Panc1 (cell line): ENCODE results near the gene RAB33A. TPM values are rescaled to one million over a fixed set of nuclear protein-coding genes. Genes with fewer than 3 reads are reported as not detected.
A peak's percentile ranks its signal among the peaks of the same experiment; 100 is the strongest.

Experiments used
- ATAC-seq: fragments of 200-7000 bp; cut with Tn5 transposase; 2 replicates; pipeline ENCODE4 v1.9.1; 2020; ENCODE audit warnings: mild to moderate bottlenecking, moderate library complexity
- BruUV-seq: library from RNA; stranded (reverse); fragments of 400-500 nt; replicated peaks from 2 replicates; lab custom pipeline; 2021; lab: Mats Ljungman, UMichigan
- CTCF ChIA-PET: fragments of 300-600 bp; sonication (Branson Sonifier 250); formaldehyde crosslinking; loops from one replicate; lab custom pipeline; 2022; ENCODE audit warnings: antibody characterized with exemption; lab: Charles Lee
- POLR2A ChIA-PET: fragments of 300-600 bp; sonication (Branson Sonifier 250); formaldehyde crosslinking; loops from one replicate; lab custom pipeline; 2022; ENCODE audit warnings: antibody characterized with exemption; lab: Charles Lee
- DNase-seq: peaks from one replicate; pipeline ENCODE4 v3.0.0-alpha.2; 2010; ENCODE audit warnings: low read depth, low spot score
- H3K27ac ChIP-seq: 2 replicates; pipeline ENCODE4 v1.5.1; 2011; ENCODE audit warnings: mild to moderate bottlenecking, low read length, inconsistent platforms
- H3K27me3 ChIP-seq: fragments of 200-500 bp; sonication (Bioruptor generic); 2 replicates; pipeline ENCODE4 v1.6.0; 2014; ENCODE audit warnings: low read length, inconsistent platforms; ENCODE audit not compliant: control insufficient read depth, insufficient read depth
- H3K36me3 ChIP-seq: fragments of 200-500 bp; sonication (Bioruptor generic); 2 replicates; pipeline ENCODE4 v1.5.1; 2014; ENCODE audit warnings: inconsistent platforms, mild to moderate bottlenecking, low read length, moderate library complexity; ENCODE audit not compliant: control insufficient read depth, insufficient read depth
- H3K4me1 ChIP-seq: 2 replicates; pipeline ENCODE4 v1.5.1; 2011; ENCODE audit warnings: inconsistent platforms, mild to moderate bottlenecking, low read length, moderate library complexity; ENCODE audit not compliant: control insufficient read depth, insufficient read depth
- H3K4me3 ChIP-seq, 2 experiments: 2 replicates each; pipeline ENCODE4 v1.5.1; 2011 to 2012; ENCODE audit warnings: low read depth in 2 of 2, low read length in 2 of 2, mild to moderate bottlenecking in 2 of 2, inconsistent platforms in 1 of 2, moderate library complexity in 1 of 2
- H3K9me3 ChIP-seq: fragments of 200-500 bp; sonication (Bioruptor generic); 2 replicates; pipeline ENCODE4 v1.5.1; 2014; ENCODE audit warnings: low read depth, mild to moderate bottlenecking, inconsistent platforms, low read length, moderate library complexity; ENCODE audit not compliant: control insufficient read depth, insufficient read depth
- POLR2AphosphoS5 ChIP-seq: IDR thresholded peaks from 2 replicates; pipeline ENCODE4 v1.6.1; 2012; ENCODE audit warnings: mild to moderate bottlenecking, low read depth, low read length, moderate library complexity
- REST ChIP-seq, 2 experiments: IDR thresholded peaks; 2 replicates each; pipeline ENCODE4 v1.6.1; 2011 to 2012; ENCODE audit warnings: low read depth in 2 of 2, control low read depth in 1 of 2, low read length in 1 of 2, mild to moderate bottlenecking in 1 of 2, moderate library complexity in 1 of 2; ENCODE audit not compliant: insufficient read depth in 1 of 2
- SIN3A ChIP-seq: IDR thresholded peaks from 2 replicates; pipeline ENCODE4 v1.6.1; 2012; ENCODE audit warnings: low read depth, mild to moderate bottlenecking, low read length, moderate library complexity, borderline replicate concordance; ENCODE audit not compliant: insufficient read depth
- TCF7L2 ChIP-seq: IDR thresholded peaks from 2 replicates; pipeline ENCODE4 v1.6.1; 2011; ENCODE audit warnings: mild to moderate bottlenecking, low read depth, low read length, inconsistent platforms
- in situ Hi-C: cut with HindIII; loops from 2 replicates; pipeline ENCODE4 v1.10.0; 2016; ENCODE audit warnings: low sequenced_read_pairs, low pct_unique_long_range_greater_than_20kb
- intact Hi-C: fragments of 100-400 bp; cut with micrococcal nuclease; formaldehyde crosslinking; loops from one replicate; pipeline ENCODE4 v1.10.0; 2022; ENCODE audit not compliant: unreplicated experiment
- total RNA-seq: library from RNA; stranded (reverse); gene quantifications from one replicate; pipeline ENCODE4 v1.2.1, GENCODE V29; 2021; ENCODE audit not compliant: unreplicated experiment
- TF ChIP-seq, protein P1 (sequence below): fragments of 450-650 bp; IDR thresholded peaks from 2 replicates; pipeline ENCODE4 v1.5.1; 2017; ENCODE audit warnings: mild to moderate bottlenecking

The RAB33A gene
- total RNA-seq, 1 experiment from 2014 or later, result 2.2 TPM

DNA sequence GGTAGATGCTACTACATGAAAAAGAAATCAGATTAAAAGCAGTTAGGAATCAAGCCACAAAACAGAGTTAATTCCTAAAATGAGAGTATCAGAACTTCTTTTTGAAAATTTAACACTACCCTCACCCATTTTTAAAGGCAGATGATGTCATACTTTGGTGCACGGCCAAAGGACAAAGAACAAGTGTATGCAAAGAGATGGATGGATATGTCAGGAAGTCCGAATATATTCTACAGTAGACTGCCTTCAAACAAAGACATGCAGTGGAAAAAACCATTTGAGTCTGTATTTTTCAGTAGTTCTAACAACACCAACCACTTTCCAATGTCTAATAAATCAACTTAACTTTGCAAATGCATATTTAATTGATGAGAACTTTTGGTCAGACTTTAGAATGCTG, 8.4 kb upstream of the RAB33A start:
- H3K27ac ChIP-seq, result no peak overlapping the region
- no peaks in the 10 kb centered on the region for H3K27me3 ChIP-seq
- H3K4me1 ChIP-seq, result peaks cover 24% of the 10 kb centered on the region
- TF ChIP-seq POLR2AphosphoS5, result no peak
- TF ChIP-seq SIN3A, result no peak
- no peak for TF ChIP-seq REST (IDR thresholded peaks at IDR 0.05; ENCODE audit: insufficient read depth in 1 of 2, low read depth in 2 of 2, low read length in 1 of 2)
- TF ChIP-seq TCF7L2, result no peak
- TF ChIP-seq, protein P1, sequence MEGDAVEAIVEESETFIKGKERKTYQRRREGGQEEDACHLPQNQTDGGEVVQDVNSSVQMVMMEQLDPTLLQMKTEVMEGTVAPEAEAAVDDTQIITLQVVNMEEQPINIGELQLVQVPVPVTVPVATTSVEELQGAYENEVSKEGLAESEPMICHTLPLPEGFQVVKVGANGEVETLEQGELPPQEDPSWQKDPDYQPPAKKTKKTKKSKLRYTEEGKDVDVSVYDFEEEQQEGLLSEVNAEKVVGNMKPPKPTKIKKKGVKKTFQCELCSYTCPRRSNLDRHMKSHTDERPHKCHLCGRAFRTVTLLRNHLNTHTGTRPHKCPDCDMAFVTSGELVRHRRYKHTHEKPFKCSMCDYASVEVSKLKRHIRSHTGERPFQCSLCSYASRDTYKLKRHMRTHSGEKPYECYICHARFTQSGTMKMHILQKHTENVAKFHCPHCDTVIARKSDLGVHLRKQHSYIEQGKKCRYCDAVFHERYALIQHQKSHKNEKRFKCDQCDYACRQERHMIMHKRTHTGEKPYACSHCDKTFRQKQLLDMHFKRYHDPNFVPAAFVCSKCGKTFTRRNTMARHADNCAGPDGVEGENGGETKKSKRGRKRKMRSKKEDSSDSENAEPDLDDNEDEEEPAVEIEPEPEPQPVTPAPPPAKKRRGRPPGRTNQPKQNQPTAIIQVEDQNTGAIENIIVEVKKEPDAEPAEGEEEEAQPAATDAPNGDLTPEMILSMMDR, result no peak
- no peak for DNase-seq
- no peaks in the 10 kb centered on the region for H3K9me3 ChIP-seq
- POLR2A ChIA-PET, result no interaction called here
- no peak for ATAC-seq
- H3K4me3 ChIP-seq, result peak overlapping the region in 1 of 2 experiments; percentile 15; a peak in 1 of 4 replicates
- in situ Hi-C loops (no loop called here), intact Hi-C loops (no loop called here)
- CTCF ChIA-PET, result no interaction called here
- no peaks in the 10 kb centered on the region for H3K36me3 ChIP-seq
- no TSS peak for BruUV-seq

DNA sequence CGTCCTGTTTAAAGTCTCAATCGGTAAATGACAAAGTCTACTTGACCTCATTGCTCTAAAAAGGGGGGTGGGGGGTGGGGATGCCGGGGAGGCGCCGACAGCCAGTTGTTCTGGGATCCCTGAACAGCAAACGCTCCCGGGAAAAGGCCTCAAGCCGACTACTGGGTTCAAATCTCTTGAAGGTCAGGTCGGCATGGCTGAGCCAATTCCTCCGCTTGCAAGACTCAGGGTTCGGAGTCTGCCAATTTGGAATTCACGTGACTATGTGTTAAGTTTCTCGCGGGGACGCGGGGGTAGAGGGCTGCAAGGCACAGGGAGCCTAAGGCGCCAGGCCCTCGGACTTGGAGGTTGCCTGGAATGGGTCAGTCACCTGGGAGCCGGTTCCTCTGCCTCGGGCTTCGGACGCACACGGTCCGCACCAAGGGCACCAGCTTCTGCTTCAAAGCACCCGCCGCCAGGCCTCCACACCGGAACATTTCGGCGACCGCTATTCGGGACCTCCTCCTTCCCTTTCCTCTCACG, 6.5 kb upstream of the RAB33A start:
- intact Hi-C loops, result no loop called here
- POLR2A ChIA-PET, result interaction anchor here (0.6 kb wide), 1 partner anchor 738 kb away, joined by 3 read pairs; the partner anchor contains the start of gene ENOX2
- DNase-seq (no peak), ATAC-seq (peak; percentile 74)
- H3K4me1 ChIP-seq, result peaks cover 26% of the 10 kb centered on the region
- CTCF ChIA-PET, result no interaction called here
- in situ Hi-C loops, result no loop called here
- H3K36me3 ChIP-seq, result no peaks in the 10 kb centered on the region
- H3K9me3 ChIP-seq, result no peaks in the 10 kb centered on the region
- H3K4me3 ChIP-seq, result peak overlapping the region; percentile 94
- no peaks in the 10 kb centered on the region for H3K27me3 ChIP-seq
- H3K27ac ChIP-seq, result peak overlapping the region; percentile 92
- BruUV-seq, result TSS peak; percentile 78
- TF ChIP-seq POLR2AphosphoS5 (no peak), REST (IDR thresholded peaks at IDR 0.05; ENCODE audit: insufficient read depth in 1 of 2, low read depth in 2 of 2, low read length in 1 of 2) (no peak), TCF7L2 (peak; percentile 93), SIN3A (peak; percentile 72; the same call in 1 of the 2 replicates)
- TF ChIP-seq, protein P1, result no peak
